NCI-H146 treated with DMSO at 0.1 percent for 48 hours (cell line): ENCODE results near the gene RNF41.
"Not testable (repeated sequence)": the region's sequence is repeated elsewhere in the genome, so short reads cannot be mapped to it uniquely, and the experiment has no call there.

ENCODE experiments used
- DNase-seq: peaks from one replicate; lab custom pipeline; 2025; ENCODE audit not compliant: unreplicated experiment; lab: John Stamatoyannopoulos, UW

Gene RNF41

GRCh38 chr12:56213878-56214277, 7.8 kb downstream of the RNF41 start:
- no peak for DNase-seq

- DNase-seq: no peak
These were observed 9.4 kb downstream of the RNF41 start for GRCh38 chr12:56212361-56212760.

GRCh38 chr12:56208006-56208405, 13.7 kb downstream of the RNF41 start:
- no peak for DNase-seq

GRCh38 chr12:56206452-56207166, 15.1 kb downstream of the RNF41 start:
- no peak for DNase-seq

GRCh38 chr12:56205445-56205844, 16.3 kb downstream of the RNF41 start:
- no peak for DNase-seq

GRCh38 chr12:56204275-56204674, 17.4 kb downstream of the RNF41 start:
- no peak for DNase-seq

GRCh38 chr12:56202838-56203237, 18.9 kb downstream of the RNF41 start:
- no peak for DNase-seq

- DNase-seq: no peak
These were observed 19.4 kb downstream of the RNF41 start for GRCh38 chr12:56202366-56202765.

GRCh38 chr12:56198836-56199235, 22.9 kb downstream of the RNF41 start:
- DNase-seq: no peak

GRCh38 chr12:56197921-56198635, 23.6 kb downstream of the RNF41 start:
- no peak for DNase-seq

- DNase-seq: not testable (repeated sequence)
These were observed 24.7 kb downstream of the RNF41 start for GRCh38 chr12:56196818-56197550.

GRCh38 chr12:56193025-56193578, 28.6 kb downstream of the RNF41 start:
- peak; percentile 89 for DNase-seq

GRCh38 chr12:56192582-56192981, 29.1 kb downstream of the RNF41 start:
- DNase-seq: no peak

GRCh38 chr12:56190695-56191155, 31.0 kb downstream of the RNF41 start:
- no peak for DNase-seq

- peak; percentile 80 for DNase-seq
These were observed 31.6 kb downstream of the RNF41 start for GRCh38 chr12:56189918-56190694.

GRCh38 chr12:56189099-56189917, 32.4 kb downstream of the RNF41 start, which contains the start of gene SMARCC2:
Gene SMARCC2, minus strand, starts transcription at chr12:56189483. Its CDS starts 22 bp downstream, at chr12:56189461.
- DNase-seq: peak; percentile 70

- DNase-seq: peak; percentile 69
These were observed 33.0 kb downstream of the RNF41 start for GRCh38 chr12:56188778-56189098.

GRCh38 chr12:56188131-56188777, 33.5 kb downstream of the RNF41 start:
- no peak for DNase-seq

- DNase-seq: no peak
These were observed 34.8 kb downstream of the RNF41 start for GRCh38 chr12:56186957-56187356.
